Keratinocyte (primary cell): ENCODE results near the gene WDR82.

Experiments used
- CTCF ChIP-seq, 3 experiments: IDR thresholded peaks in 1 of 3; conservative IDR thresholded peaks in 1 of 3; optimal IDR thresholded peaks in 1 of 3; 2 replicates in 2 of 3; 3 replicates in 1 of 3; pipeline versions ENCODE3 to v1.5.1; 2011; ENCODE audit warnings: low read length in 3 of 3, mild to moderate bottlenecking in 3 of 3, moderate library complexity in 2 of 3, control low read depth in 1 of 3, inconsistent platforms in 1 of 3; ENCODE audit not compliant: insufficient read depth in 2 of 3; ENCODE audit errors: extremely low read depth in 1 of 3
- EZH2 ChIP-seq: IDR thresholded peaks from one replicate; pipeline ENCODE4 v1.6.1; 2012; ENCODE audit warnings: inconsistent platforms, mild to moderate bottlenecking, low read length, moderate library complexity

GRCh38 chr3:52314489-52314888, 36.0 kb upstream of the WDR82 start:
- TF ChIP-seq CTCF (optimal IDR thresholded peaks at IDR 0.05 in 1 of 3, IDR thresholded peaks at IDR 0.05 in 1 of 3, conservative IDR thresholded peaks at IDR 0.05 in 1 of 3; ENCODE audit: extremely low read depth in 1 of 3, insufficient read depth in 2 of 3, low read length in 3 of 3) (no peak), EZH2 (no peak)
